ENCODE measurements around the gene COLEC12. TPM values are rescaled to one million over a fixed set of nuclear protein-coding genes. Genes with fewer than 3 reads are reported as not detected.
A peak's percentile ranks its signal among the peaks of the same experiment; 100 is the strongest.

COLEC12 gene
- total and polyA plus RNA-seq, 12 donors: 1.5 to 19.5 (median 8.6) TPM

DNA sequence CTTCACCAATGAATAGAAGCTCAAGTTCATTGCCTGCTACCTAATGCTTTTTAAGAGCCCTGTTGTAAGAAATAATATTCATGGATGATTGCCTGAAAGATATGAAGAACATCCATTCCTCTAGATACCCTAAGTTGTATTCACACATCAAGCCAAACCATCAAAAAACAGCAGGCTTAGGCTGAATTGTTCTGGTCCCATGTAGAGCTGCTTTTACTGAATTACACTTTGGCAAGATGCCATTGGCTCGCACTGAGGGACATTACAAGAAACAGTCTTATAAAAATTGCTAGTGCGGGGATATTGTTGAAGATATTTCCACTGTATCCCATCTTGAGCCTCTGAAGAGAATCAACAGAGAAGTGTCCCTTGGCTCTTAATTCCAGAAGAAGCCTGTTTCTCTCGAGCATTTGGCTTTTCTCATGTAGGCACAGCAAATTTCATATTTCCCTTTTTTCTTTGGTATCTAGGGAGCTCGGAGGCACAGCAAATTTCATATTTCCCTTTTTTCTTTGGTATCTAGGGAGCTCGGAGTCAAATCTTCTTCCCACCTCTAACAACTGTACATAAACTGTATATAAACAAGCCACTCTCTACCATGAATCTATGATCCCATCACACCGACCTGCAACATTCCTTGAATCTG is 107.5 kb downstream of the COLEC12 start:
- Histone ChIP-seq H3K4me1 (replicated peaks in 1 of 2) (no peaks in the 10 kb centered on the region), H3K27me3 (no peaks in the 10 kb centered on the region), H3K9me3 (replicated peaks in 1 of 3) (no peaks in the 10 kb centered on the region), H3K4me3 (no peak overlapping the region), H3K36me3 (replicated peaks in 1 of 2) (no peaks in the 10 kb centered on the region), H3K27ac (peak overlapping the region in 1 of 5 donors; percentile 10)
- TF ChIP-seq POLR2A (IDR thresholded peaks at IDR 0.05): no peak
- TF ChIP-seq, protein P1, sequence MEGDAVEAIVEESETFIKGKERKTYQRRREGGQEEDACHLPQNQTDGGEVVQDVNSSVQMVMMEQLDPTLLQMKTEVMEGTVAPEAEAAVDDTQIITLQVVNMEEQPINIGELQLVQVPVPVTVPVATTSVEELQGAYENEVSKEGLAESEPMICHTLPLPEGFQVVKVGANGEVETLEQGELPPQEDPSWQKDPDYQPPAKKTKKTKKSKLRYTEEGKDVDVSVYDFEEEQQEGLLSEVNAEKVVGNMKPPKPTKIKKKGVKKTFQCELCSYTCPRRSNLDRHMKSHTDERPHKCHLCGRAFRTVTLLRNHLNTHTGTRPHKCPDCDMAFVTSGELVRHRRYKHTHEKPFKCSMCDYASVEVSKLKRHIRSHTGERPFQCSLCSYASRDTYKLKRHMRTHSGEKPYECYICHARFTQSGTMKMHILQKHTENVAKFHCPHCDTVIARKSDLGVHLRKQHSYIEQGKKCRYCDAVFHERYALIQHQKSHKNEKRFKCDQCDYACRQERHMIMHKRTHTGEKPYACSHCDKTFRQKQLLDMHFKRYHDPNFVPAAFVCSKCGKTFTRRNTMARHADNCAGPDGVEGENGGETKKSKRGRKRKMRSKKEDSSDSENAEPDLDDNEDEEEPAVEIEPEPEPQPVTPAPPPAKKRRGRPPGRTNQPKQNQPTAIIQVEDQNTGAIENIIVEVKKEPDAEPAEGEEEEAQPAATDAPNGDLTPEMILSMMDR (IDR thresholded peaks at IDR 0.05): no peak
- WGBS, 4 donors: 59 to 68% (median 66%) methylated on average over 6 of the region's 6 CpGs
- intact Hi-C loops (cut with DNase I): no loop called here
- DNase-seq: no peak

DNA sequence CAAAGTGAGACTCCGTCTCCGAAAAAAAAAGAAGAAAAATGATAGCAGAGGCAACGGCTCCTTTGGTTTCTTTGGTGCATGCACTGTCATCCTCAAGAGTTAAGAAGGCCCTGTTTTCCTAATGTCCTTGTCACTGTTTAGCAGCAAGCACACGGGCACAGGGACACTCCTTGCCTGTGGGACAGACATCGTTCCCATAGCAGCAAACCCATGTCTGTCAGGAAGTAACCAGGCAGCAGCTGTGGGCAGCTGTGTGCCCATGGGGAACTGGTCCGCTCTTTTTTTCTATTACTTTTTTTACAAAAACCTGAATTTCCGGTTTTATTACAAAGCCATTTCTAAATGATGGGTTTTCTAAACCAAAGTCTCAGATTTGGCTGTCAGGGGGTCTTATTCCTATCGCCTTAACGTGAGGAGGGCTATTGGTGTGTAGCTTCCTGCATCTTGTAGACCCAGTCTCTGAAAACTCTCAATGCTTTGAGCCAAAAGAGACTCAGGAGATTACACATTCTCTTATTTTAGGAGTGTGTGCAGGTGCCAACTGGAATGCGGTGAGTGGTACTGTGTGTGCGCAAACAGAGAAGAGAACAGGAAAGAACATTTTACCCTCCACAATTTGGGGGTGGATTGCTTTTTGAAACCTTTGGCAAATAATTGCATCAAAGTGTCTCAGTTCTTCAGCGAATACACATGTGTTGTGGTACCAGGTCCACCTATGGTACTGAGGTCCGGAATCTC is 109.6 kb downstream of the COLEC12 start:
- peak in 1 of 7 donors; percentile 55 for DNase-seq
- 72 to 85% (median 77%) methylated on average over 13 of the region's 13 CpGs for WGBS, 4 donors
- Histone ChIP-seq H3K4me1 (replicated peaks in 1 of 2) (no peaks in the 10 kb centered on the region), H3K27ac (no peak overlapping the region), H3K27me3 (no peaks in the 10 kb centered on the region), H3K36me3 (replicated peaks in 1 of 2) (no peaks in the 10 kb centered on the region), H3K4me3 (no peak overlapping the region), H3K9me3 (replicated peaks in 1 of 3) (no peaks in the 10 kb centered on the region)
- intact Hi-C loops (cut with DNase I): no loop called here
- TF ChIP-seq, protein P1 (IDR thresholded peaks at IDR 0.05): no peak
- TF ChIP-seq POLR2A (IDR thresholded peaks at IDR 0.05): no peak

DNA sequence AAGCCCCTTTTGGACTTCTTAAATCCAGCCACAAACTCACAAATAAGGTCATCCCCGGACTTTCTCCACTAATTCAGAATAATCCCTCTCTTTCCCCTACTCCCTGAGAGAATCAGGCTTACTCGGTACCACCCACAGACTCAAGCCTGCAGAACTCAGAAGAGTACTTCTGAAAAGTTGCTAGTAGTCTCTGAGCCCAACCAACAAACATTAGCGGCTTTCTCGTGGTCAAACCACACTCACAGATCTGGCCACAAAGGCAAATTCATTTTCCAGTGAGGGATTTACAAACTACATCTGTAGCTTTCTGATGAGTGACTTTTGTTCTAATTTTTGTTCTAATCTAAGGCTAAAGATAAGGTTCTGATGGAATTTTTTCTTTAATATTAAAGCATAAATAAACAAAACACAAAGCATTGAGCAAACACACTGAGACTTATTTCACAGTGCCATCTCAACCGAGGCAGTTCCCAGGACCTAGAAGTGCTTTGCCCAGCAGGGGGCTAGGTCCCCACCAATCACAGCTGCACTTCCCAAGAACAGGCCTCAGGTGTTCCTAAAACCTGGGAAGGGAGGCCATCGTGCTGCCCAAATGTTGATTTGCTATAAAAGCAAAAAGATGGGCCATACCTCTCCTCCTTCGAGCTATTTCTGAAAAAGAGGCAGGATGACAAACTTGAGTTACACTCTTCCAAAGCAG is 110.7 kb downstream of the COLEC12 start:
- Histone ChIP-seq H3K4me1 (replicated peaks in 1 of 2) (no peaks in the 10 kb centered on the region), H3K9me3 (replicated peaks in 1 of 3) (no peaks in the 10 kb centered on the region), H3K27ac (no peak overlapping the region), H3K27me3 (no peaks in the 10 kb centered on the region), H3K4me3 (no peak overlapping the region), H3K36me3 (replicated peaks in 1 of 2) (no peaks in the 10 kb centered on the region)
- intact Hi-C loops (cut with DNase I): loop anchor here in 1 of 2 donors (10.0 kb wide), 1 partner anchor 55 kb away; no protein-coding TSS in a partner anchor
- 58 to 76% (median 69%) methylated on average over 7 of the region's 7 CpGs for WGBS, 4 donors
- no peak for TF ChIP-seq POLR2A (IDR thresholded peaks at IDR 0.05)
- TF ChIP-seq, protein P1 (IDR thresholded peaks at IDR 0.05): no peak
- no peak for DNase-seq

DNA sequence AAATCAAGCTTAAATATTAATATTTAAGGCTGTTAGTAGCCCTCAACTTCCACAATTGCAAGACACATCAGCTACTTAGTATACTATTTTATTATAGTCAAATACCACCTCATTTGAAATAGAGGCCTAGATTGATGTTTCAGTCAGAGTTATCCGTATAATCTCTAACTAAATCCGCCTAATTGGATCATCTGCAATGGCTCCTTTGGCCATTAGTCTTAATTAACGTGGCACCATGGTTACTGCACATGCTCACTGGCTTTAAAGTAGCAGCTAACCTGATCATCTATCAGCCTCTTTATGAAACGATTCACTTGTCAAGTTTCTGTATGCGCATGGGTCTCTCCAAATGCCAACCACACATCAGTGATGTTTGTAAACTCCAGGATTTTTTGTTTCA is 112.3 kb downstream of the COLEC12 start:
- WGBS, 4 donors: 69 to 76% (median 72%) methylated on average over 5 of the region's 5 CpGs
- Histone ChIP-seq H3K27me3 (no peaks in the 10 kb centered on the region), H3K36me3 (replicated peaks in 1 of 2) (no peaks in the 10 kb centered on the region), H3K4me3 (no peak overlapping the region), H3K27ac (no peak overlapping the region), H3K9me3 (replicated peaks in 1 of 3) (no peaks in the 10 kb centered on the region), H3K4me1 (replicated peaks in 1 of 2) (no peaks in the 10 kb centered on the region)
- TF ChIP-seq POLR2A (IDR thresholded peaks at IDR 0.05): no peak
- TF ChIP-seq, protein P1 (IDR thresholded peaks at IDR 0.05): no peak
- intact Hi-C loops (cut with DNase I): loop anchor here in 1 of 2 donors (10.0 kb wide), 1 partner anchor 57 kb away; no protein-coding TSS in a partner anchor
- peak in 1 of 7 donors; percentile 74 for DNase-seq
